DOHH2 (cell line): ENCODE measurements around the gene FBLN1.

Source experiments
- H3F3A ChIP-seq: fragments of 200-600 bp; sonication (generic), shearing (Covaris generic); 2 replicates; pipeline ENCODE4 v1.6.0; 2016; ENCODE audit warnings: antibody characterized with exemption, mild to moderate bottlenecking; ENCODE audit not compliant: control insufficient read depth, insufficient read depth
- H3K27ac ChIP-seq: fragments of 200-600 bp; sonication (generic); 2 replicates; pipeline ENCODE4 v1.5.1; 2014; ENCODE audit warnings: low read depth, mild to moderate bottlenecking, low read length, moderate library complexity
- H3K27me3 ChIP-seq: fragments of 200-600 bp; sonication (generic); 2 replicates; pipeline ENCODE4 v1.6.1; 2014; ENCODE audit warnings: mild to moderate bottlenecking, low read length, mixed read lengths; ENCODE audit not compliant: control insufficient read depth
- H3K36me3 ChIP-seq: fragments of 200-600 bp; sonication (generic); 2 replicates; pipeline ENCODE4 v1.6.1; 2014; ENCODE audit warnings: mild to moderate bottlenecking, low read length, moderate library complexity, mixed read lengths; ENCODE audit not compliant: control insufficient read depth
- H3K4me1 ChIP-seq: fragments of 200-600 bp; sonication (generic); 2 replicates; pipeline ENCODE4 v1.6.1; 2014; ENCODE audit warnings: mild to moderate bottlenecking, low read length, mixed read lengths; ENCODE audit not compliant: control insufficient read depth
- H3K4me2 ChIP-seq: fragments of 200-600 bp; sonication (generic); 2 replicates; pipeline ENCODE4 v1.6.0; 2014; ENCODE audit warnings: mild to moderate bottlenecking, low read length, moderate library complexity
- H3K4me3 ChIP-seq: fragments of 200-600 bp; sonication (generic); 2 replicates; pipeline ENCODE4 v1.5.1; 2014; ENCODE audit warnings: mild to moderate bottlenecking, low read length, mixed read lengths
- H3K79me2 ChIP-seq: fragments of 200-600 bp; sonication (generic); 2 replicates; pipeline ENCODE4 v1.6.1; 2014; ENCODE audit warnings: mild to moderate bottlenecking, low read length, mixed read lengths; ENCODE audit not compliant: control insufficient read depth
- H3K9me2 ChIP-seq: fragments of 200-600 bp; sonication (generic); replicated peaks from 2 replicates; pipeline ENCODE4 v1.6.1; 2014; ENCODE audit warnings: mild to moderate bottlenecking, low read length, mixed read lengths; ENCODE audit not compliant: control insufficient read depth
- H3K9me3 ChIP-seq: fragments of 200-600 bp; sonication (generic); 2 replicates; pipeline ENCODE4 v1.6.1; 2014; ENCODE audit warnings: antibody characterized with exemption, low read length, mixed read lengths; ENCODE audit not compliant: control insufficient read depth, insufficient read depth
- H4K20me1 ChIP-seq: fragments of 200-600 bp; sonication (generic); 2 replicates; pipeline ENCODE4 v1.6.0; 2014; ENCODE audit warnings: low read depth, mild to moderate bottlenecking, antibody characterized with exemption, low read length, moderate library complexity; ENCODE audit not compliant: control insufficient read depth, insufficient read depth
- CTCF ChIP-seq: fragments of 200-600 bp; sonication (generic); IDR thresholded peaks from one replicate; pipeline ENCODE4 v1.5.1; 2014; ENCODE audit warnings: antibody characterized with exemption, mild to moderate bottlenecking, low read depth, low read length; ENCODE audit not compliant: poor library complexity, severe bottlenecking
- EZH2phosphoT487 ChIP-seq: fragments of 200-600 bp; sonication (generic); IDR thresholded peaks from 2 replicates; pipeline ENCODE4 v1.6.1; 2017; ENCODE audit warnings: borderline replicate concordance, mild to moderate bottlenecking, antibody characterized with exemption, low read length, moderate library complexity, mixed read lengths

FBLN1 gene, protein sequence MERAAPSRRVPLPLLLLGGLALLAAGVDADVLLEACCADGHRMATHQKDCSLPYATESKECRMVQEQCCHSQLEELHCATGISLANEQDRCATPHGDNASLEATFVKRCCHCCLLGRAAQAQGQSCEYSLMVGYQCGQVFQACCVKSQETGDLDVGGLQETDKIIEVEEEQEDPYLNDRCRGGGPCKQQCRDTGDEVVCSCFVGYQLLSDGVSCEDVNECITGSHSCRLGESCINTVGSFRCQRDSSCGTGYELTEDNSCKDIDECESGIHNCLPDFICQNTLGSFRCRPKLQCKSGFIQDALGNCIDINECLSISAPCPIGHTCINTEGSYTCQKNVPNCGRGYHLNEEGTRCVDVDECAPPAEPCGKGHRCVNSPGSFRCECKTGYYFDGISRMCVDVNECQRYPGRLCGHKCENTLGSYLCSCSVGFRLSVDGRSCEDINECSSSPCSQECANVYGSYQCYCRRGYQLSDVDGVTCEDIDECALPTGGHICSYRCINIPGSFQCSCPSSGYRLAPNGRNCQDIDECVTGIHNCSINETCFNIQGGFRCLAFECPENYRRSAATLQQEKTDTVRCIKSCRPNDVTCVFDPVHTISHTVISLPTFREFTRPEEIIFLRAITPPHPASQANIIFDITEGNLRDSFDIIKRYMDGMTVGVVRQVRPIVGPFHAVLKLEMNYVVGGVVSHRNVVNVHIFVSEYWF

GRCh38 chr22:45502215-45503049 is at the start of gene FBLN1:
Gene FBLN1 (plus strand): TSS chr22:45502883. CDS start chr22:45502986, 103 bp downstream.
- no peaks in the 10 kb centered on the region for H3K9me2 ChIP-seq
- no peak for TF ChIP-seq CTCF
- no peak for TF ChIP-seq EZH2phosphoT487
- no peak within 1 kb of the TSS for H3K4me2 ChIP-seq
- no peak within 1 kb of the TSS for H3K27ac ChIP-seq
- H4K20me1 ChIP-seq: no peaks in the 10 kb centered on the region
- H3K27me3 ChIP-seq: no peaks in the 10 kb centered on the region
- H3K36me3 ChIP-seq: no peaks in the 10 kb centered on the region
- H3K9me3 ChIP-seq: no peaks in the 10 kb centered on the region
- H3K4me1 ChIP-seq: no peaks in the 10 kb centered on the region
- H3F3A ChIP-seq: no peaks in the 10 kb centered on the region
- H3K79me2 ChIP-seq: no peaks in the 10 kb centered on the region
- H3K4me3 ChIP-seq: no peak within 1 kb of the TSS

DNA sequence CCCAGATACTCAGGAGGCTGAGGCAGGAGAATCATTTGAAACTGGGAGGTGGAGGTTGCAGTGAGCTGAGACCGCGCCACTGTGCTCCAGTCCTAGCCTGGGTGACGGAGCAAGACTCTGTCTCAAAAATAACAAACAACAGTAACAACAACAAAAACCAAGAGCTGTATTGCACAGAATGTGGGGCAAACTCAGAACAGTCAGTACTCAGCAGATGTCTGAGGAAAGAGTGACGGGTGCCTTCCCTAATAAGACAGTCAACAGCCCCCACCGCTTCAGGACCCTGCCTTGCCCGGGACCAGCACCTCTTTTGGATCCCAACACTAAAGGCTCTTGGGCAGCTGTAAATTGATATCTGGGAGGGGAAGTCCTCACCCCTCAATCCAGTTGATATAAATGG is 48.9 kb upstream of the FBLN1 start:
- H3K4me1 ChIP-seq: no peaks in the 10 kb centered on the region
- H3K27ac ChIP-seq: no peak overlapping the region
- TF ChIP-seq EZH2phosphoT487 (no peak), CTCF (no peak)
- H3K9me2 ChIP-seq: no peaks in the 10 kb centered on the region
- H3K9me3 ChIP-seq: no peaks in the 10 kb centered on the region
- peaks cover 13% of the 10 kb centered on the region for H3K27me3 ChIP-seq
- no peaks in the 10 kb centered on the region for H3K79me2 ChIP-seq
- no peak overlapping the region for H3K4me2 ChIP-seq
- no peaks in the 10 kb centered on the region for H3K36me3 ChIP-seq
- no peak overlapping the region for H3K4me3 ChIP-seq
- H4K20me1 ChIP-seq: no peaks in the 10 kb centered on the region
- no peaks in the 10 kb centered on the region for H3F3A ChIP-seq

DNA sequence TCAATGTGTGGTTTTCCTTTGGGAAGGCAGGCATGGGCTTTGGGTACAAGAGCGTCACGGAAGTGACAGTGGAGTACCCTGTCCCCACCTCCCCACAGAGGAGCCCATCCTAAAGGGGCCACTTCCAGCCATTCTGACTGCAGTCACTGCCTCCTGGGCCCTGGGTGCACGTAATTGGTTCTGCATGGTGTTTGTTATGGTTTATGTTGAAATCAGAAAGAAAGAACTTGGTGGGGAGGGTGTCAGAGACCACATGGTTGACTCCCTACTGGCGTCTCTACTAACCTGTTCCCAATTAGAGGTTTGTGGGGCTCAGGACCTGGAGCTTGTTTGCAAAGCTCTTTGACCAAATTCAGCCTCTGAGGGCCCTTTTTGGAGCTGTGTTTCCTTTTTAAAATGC is 48.4 kb upstream of the FBLN1 start:
- H3K27me3 ChIP-seq: peaks cover 13% of the 10 kb centered on the region
- H3K79me2 ChIP-seq: no peaks in the 10 kb centered on the region
- TF ChIP-seq CTCF (no peak), EZH2phosphoT487 (no peak)
- no peak overlapping the region for H3K27ac ChIP-seq
- no peaks in the 10 kb centered on the region for H3F3A ChIP-seq
- no peaks in the 10 kb centered on the region for H3K9me3 ChIP-seq
- H3K9me2 ChIP-seq: no peaks in the 10 kb centered on the region
- no peaks in the 10 kb centered on the region for H3K36me3 ChIP-seq
- H4K20me1 ChIP-seq: no peaks in the 10 kb centered on the region
- no peak overlapping the region for H3K4me2 ChIP-seq
- H3K4me3 ChIP-seq: no peak overlapping the region
- no peaks in the 10 kb centered on the region for H3K4me1 ChIP-seq
